IMR-90 (cell line): ENCODE measurements around the gene PPP1R15A.

Experiments used
- CTCF ChIP-seq: conservative IDR thresholded peaks from 2 replicates; pipeline ENCODE4 v1.5.1; 2012; ENCODE audit warnings: mild to moderate bottlenecking, low read depth, low read length, improper control_type of control experiment
- POLR2A ChIP-seq: IDR thresholded peaks from 2 replicates; pipeline ENCODE4 v1.6.1; 2012; ENCODE audit warnings: mild to moderate bottlenecking, low read depth, low read length

- TF ChIP-seq CTCF (peak; percentile 69), POLR2A (no peak)
These were observed 29.4 kb upstream of the PPP1R15A start for GRCh38 chr19:48842789-48843162.
